HepG2 (cell line): ENCODE results near the gene GNGT2. TPM values are rescaled to one million over a fixed set of nuclear protein-coding genes. Genes with fewer than 3 reads are reported as not detected.

ENCODE experiments used
- HES4 ChIP-seq: sonication (generic); formaldehyde crosslinking; IDR thresholded peaks from 2 replicates; pipeline ENCODE4 v1.9.0; 2021; ENCODE audit warnings: mild to moderate bottlenecking, missing genetic modification reagents, borderline replicate concordance
- HNF4G ChIP-seq, 2 experiments: sonication (generic) in 1 of 2; formaldehyde crosslinking in 1 of 2; IDR thresholded peaks; 2 replicates each; pipeline versions ENCODE4 v1.4.0 to v1.6.1; 2011 to 2020; ENCODE audit warnings: borderline replicate concordance in 2 of 2, low read depth in 2 of 2, mild to moderate bottlenecking in 2 of 2, low read length in 1 of 2, missing genetic modification reagents in 1 of 2, moderate library complexity in 1 of 2
- PCBP2 ChIP-seq: fragments of 200-400 bp; formaldehyde crosslinking; optimal IDR thresholded peaks from 2 replicates; pipeline ENCODE3; 2018; ENCODE audit warnings: low read length, low read depth; ENCODE audit not compliant: poor library complexity, severe bottlenecking
- PPARG ChIP-seq: conservative IDR thresholded peaks from 2 replicates; pipeline ENCODE4 v1.6.1; 2016; ENCODE audit warnings: missing biosample characterization, missing genetic modification reagents
- RBM39 ChIP-seq: fragments of 200-400 bp; formaldehyde crosslinking; IDR thresholded peaks from one replicate; pipeline ENCODE4 v1.6.1; 2018; ENCODE audit warnings: antibody characterized with exemption, mild to moderate bottlenecking, low read depth, low read length; ENCODE audit not compliant: poor library complexity, severe bottlenecking
- RFXANK ChIP-seq: IDR thresholded peaks from 2 replicates; pipeline ENCODE4 v1.6.1; 2016
- SMAD1 ChIP-seq: sonication (generic); formaldehyde crosslinking; IDR thresholded peaks from 2 replicates; pipeline ENCODE4 v1.4.0; 2020; ENCODE audit warnings: missing genetic modification reagents, low read depth, mild to moderate bottlenecking, borderline replicate concordance
- SMAD3 ChIP-seq: sonication (generic); formaldehyde crosslinking; IDR thresholded peaks from 2 replicates; pipeline ENCODE4 v1.4.0; 2020; ENCODE audit warnings: missing genetic modification reagents
- SP140L ChIP-seq: sonication (generic); formaldehyde crosslinking; IDR thresholded peaks from 2 replicates; pipeline ENCODE4 v1.4.0; 2020; ENCODE audit warnings: missing genetic modification reagents, borderline replicate concordance
- ZBTB21 ChIP-seq: sonication (generic); formaldehyde crosslinking; IDR thresholded peaks from 2 replicates; pipeline ENCODE4 v1.4.0; 2020; ENCODE audit warnings: missing genetic modification reagents
- ZBTB3 ChIP-seq: sonication (generic); formaldehyde crosslinking; IDR thresholded peaks from 2 replicates; pipeline ENCODE4 v1.4.0; 2020; ENCODE audit warnings: low read depth, mild to moderate bottlenecking, moderate library complexity, missing genetic modification reagents, borderline replicate concordance
- ZNF547 ChIP-seq: sonication (generic); formaldehyde crosslinking; IDR thresholded peaks from 2 replicates; pipeline ENCODE4 v1.5.1; 2020; ENCODE audit warnings: mild to moderate bottlenecking, missing genetic modification reagents
- ZNF550 ChIP-seq: sonication (generic); formaldehyde crosslinking; IDR thresholded peaks from 2 replicates; pipeline ENCODE4 v1.4.0; 2020; ENCODE audit warnings: mild to moderate bottlenecking, missing genetic modification reagents, borderline replicate concordance
- ZNF678 ChIP-seq: sonication (generic); formaldehyde crosslinking; IDR thresholded peaks from 2 replicates; pipeline ENCODE4 v1.4.0; 2020; ENCODE audit warnings: mild to moderate bottlenecking, missing genetic modification reagents
- polyA plus RNA-seq, 8 experiments: library from polyadenylated mRNA; depleted of rRNA in 3 of 8; stranded (reverse) in 7 of 8; unstranded in 1 of 8; fragments of >200 nt; fragmentation: Illumina TruSeq in 4 of 8; extraction: Trizol in 4 of 8; gene quantifications; 2 replicates each; pipeline versions ENCODE4 v1.2.1 to v1.2.3, GENCODE V29; 2011 to 2016; ENCODE audit warnings: low read depth in 4 of 8, missing spikeins in 1 of 8, mixed read lengths in 1 of 8; ENCODE audit not compliant: insufficient read depth in 1 of 8
- total RNA-seq, 5 experiments: library from RNA; depleted of rRNA; stranded (reverse); fragments of >200 nt; fragmentation: Illumina TruSeq; extraction: Trizol; gene quantifications; 2 replicates each; pipeline ENCODE4 v1.2.3, GENCODE V29; 2016; ENCODE audit warnings: low read depth in 1 of 5
- TF ChIP-seq, protein P1 (sequence below): sonication (generic); formaldehyde crosslinking; conservative IDR thresholded peaks from 2 replicates; pipeline ENCODE4 v1.4.0; 2020; ENCODE audit warnings: missing genetic modification reagents
- TF ChIP-seq, protein P2 (sequence below): sonication (generic); formaldehyde crosslinking; IDR thresholded peaks from 2 replicates; pipeline ENCODE4 v1.5.1; 2020; ENCODE audit warnings: mild to moderate bottlenecking, missing genetic modification reagents, moderate library complexity
- TF ChIP-seq, protein P3 (sequence below), 2 experiments: fragments of 450-650 bp in 1 of 2; sonication (generic) in 1 of 2; formaldehyde crosslinking; IDR thresholded peaks; 2 replicates each; pipeline versions ENCODE4 v1.5.0 to v1.8.0; 2020 to 2022; ENCODE audit warnings: mild to moderate bottlenecking in 1 of 2, missing genetic modification reagents in 1 of 2
- TF ChIP-seq, protein P4 (sequence below): IDR thresholded peaks from 2 replicates; pipeline ENCODE4 v1.6.1; 2016; ENCODE audit warnings: low read depth
- TF ChIP-seq, protein P5 (sequence below): IDR thresholded peaks from 2 replicates; pipeline ENCODE4 v1.6.1; 2012; ENCODE audit warnings: low read depth, low read length, improper control_type of control experiment

Gene GNGT2
- total and polyA plus RNA-seq, 2 of the 13 experiments (the other 11 are each of a cell fraction or from before 2014, with no cell fraction given): not detected

DNA sequence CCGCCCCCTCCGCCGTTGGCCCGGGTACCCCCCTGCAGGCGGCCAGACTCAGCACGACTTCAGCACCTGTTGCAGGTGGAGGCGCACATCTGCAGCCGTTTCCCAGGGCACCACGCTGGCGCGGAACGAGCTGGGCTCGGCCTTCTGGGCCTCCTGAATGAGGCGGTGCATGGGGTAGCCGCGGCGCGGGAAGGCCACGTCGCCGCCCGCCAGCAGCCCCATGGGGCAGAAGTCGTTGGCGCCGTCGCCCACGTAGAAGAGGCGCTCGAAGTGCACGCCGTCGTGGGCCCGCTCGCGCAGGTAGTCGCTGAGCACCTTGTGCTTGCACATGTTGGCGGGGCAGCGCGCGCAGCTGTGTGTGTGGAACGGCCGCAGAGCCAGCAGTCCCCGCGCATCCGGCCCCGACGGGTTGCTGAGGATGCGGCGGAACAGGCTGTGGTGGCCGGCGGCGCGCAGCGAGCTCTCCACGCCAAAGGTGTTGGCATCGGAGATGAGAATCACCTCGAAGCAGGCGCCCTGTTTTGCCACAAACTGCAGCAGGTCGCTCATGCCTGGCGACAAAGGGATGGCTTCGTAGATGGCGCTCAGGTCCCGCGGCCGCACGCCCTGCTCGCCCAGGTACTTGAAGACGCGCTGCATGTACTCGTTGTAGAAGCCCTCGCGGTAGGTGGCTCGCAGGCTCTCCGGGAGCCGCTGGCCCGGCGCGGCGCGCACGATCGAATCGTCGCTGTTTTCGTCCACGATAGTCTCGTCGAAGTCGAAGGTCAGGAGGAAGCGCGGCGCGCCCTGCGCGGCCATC, 14.0 kb upstream of the GNGT2 start (continued):
- TF ChIP-seq, protein P1, sequence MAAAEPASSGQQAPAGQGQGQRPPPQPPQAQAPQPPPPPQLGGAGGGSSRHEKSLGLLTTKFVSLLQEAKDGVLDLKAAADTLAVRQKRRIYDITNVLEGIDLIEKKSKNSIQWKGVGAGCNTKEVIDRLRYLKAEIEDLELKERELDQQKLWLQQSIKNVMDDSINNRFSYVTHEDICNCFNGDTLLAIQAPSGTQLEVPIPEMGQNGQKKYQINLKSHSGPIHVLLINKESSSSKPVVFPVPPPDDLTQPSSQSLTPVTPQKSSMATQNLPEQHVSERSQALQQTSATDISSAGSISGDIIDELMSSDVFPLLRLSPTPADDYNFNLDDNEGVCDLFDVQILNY (CRISPR knock-in tag): no peak
- TF ChIP-seq, protein P2, sequence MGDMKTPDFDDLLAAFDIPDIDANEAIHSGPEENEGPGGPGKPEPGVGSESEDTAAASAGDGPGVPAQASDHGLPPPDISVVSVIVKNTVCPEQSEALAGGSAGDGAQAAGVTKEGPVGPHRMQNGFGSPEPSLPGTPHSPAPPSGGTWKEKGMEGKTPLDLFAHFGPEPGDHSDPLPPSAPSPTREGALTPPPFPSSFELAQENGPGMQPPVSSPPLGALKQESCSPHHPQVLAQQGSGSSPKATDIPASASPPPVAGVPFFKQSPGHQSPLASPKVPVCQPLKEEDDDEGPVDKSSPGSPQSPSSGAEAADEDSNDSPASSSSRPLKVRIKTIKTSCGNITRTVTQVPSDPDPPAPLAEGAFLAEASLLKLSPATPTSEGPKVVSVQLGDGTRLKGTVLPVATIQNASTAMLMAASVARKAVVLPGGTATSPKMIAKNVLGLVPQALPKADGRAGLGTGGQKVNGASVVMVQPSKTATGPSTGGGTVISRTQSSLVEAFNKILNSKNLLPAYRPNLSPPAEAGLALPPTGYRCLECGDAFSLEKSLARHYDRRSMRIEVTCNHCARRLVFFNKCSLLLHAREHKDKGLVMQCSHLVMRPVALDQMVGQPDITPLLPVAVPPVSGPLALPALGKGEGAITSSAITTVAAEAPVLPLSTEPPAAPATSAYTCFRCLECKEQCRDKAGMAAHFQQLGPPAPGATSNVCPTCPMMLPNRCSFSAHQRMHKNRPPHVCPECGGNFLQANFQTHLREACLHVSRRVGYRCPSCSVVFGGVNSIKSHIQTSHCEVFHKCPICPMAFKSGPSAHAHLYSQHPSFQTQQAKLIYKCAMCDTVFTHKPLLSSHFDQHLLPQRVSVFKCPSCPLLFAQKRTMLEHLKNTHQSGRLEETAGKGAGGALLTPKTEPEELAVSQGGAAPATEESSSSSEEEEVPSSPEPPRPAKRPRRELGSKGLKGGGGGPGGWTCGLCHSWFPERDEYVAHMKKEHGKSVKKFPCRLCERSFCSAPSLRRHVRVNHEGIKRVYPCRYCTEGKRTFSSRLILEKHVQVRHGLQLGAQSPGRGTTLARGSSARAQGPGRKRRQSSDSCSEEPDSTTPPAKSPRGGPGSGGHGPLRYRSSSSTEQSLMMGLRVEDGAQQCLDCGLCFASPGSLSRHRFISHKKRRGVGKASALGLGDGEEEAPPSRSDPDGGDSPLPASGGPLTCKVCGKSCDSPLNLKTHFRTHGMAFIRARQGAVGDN (CRISPR knock-in tag): peak; percentile 66
- TF ChIP-seq HES4 (CRISPR knock-in tag) (0 out of 2 replicates have a peak, but pooled peaks have one; percentile 32), RBM39 (no peak), SMAD1 (no peak), SP140L (CRISPR knock-in tag) (no peak), ZBTB21 (CRISPR knock-in tag) (no peak), SMAD3 (CRISPR knock-in tag) (no peak), ZBTB3 (no peak), ZNF550 (CRISPR knock-in tag) (no peak), PCBP2 (no peak), HNF4G (IDR thresholded peaks at IDR 0.05; ENCODE audit: borderline replicate concordance, low read depth, low read length) (no peak), HNF4G (CRISPR knock-in tag; IDR thresholded peaks at IDR 0.05; ENCODE audit: borderline replicate concordance, low read depth) (no peak), ZNF547 (no peak), RFXANK (CRISPR knock-in tag) (no peak), PPARG (no peak), ZNF678 (CRISPR knock-in tag) (no peak)
- TF ChIP-seq, protein P3, sequence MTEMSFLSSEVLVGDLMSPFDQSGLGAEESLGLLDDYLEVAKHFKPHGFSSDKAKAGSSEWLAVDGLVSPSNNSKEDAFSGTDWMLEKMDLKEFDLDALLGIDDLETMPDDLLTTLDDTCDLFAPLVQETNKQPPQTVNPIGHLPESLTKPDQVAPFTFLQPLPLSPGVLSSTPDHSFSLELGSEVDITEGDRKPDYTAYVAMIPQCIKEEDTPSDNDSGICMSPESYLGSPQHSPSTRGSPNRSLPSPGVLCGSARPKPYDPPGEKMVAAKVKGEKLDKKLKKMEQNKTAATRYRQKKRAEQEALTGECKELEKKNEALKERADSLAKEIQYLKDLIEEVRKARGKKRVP (CRISPR knock-in tag; IDR thresholded peaks at IDR 0.05): no peak
- TF ChIP-seq, protein P4, sequence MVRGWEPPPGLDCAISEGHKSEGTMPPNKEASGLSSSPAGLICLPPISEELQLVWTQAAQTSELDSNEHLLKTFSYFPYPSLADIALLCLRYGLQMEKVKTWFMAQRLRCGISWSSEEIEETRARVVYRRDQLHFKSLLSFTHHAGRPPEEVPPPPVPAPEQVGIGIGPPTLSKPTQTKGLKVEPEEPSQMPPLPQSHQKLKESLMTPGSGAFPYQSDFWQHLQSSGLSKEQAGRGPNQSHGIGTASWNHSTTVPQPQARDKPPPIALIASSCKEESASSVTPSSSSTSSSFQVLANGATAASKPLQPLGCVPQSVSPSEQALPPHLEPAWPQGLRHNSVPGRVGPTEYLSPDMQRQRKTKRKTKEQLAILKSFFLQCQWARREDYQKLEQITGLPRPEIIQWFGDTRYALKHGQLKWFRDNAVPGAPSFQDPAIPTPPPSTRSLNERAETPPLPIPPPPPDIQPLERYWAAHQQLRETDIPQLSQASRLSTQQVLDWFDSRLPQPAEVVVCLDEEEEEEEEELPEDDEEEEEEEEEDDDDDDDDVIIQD (CRISPR knock-in tag): no peak
- TF ChIP-seq, protein P5, sequence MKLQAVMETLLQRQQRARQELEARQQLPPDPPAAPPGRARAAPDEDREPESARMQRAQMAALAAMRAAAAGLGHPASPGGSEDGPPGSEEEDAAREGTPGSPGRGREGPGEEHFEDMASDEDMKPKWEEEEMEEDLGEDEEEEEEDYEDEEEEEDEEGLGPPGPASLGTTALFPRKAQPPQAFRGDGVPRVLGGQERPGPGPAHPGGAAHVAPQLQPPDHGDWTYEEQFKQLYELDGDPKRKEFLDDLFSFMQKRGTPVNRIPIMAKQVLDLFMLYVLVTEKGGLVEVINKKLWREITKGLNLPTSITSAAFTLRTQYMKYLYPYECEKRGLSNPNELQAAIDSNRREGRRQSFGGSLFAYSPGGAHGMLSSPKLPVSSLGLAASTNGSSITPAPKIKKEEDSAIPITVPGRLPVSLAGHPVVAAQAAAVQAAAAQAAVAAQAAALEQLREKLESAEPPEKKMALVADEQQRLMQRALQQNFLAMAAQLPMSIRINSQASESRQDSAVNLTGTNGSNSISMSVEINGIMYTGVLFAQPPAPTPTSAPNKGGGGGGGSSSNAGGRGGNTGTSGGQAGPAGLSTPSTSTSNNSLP: no peak
